Gastroesophageal sphincter (tissue), 4 donors: ENCODE measurements around the gene TTC7B. TPM values are rescaled to one million over a fixed set of nuclear protein-coding genes. Genes with fewer than 3 reads are reported as not detected.

Experiments used
- ATAC-seq: fragments of 150-250 bp; one replicate; pipeline ENCODE4 v1.9.1; 2016; ENCODE audit warnings: mild to moderate bottlenecking, moderate library complexity
- H3K27ac ChIP-seq, 4 donors: fragments of 200-600 bp; sonication (generic) in 3 of 4; 1 replicate in 3 of 4; 2 replicates in 1 of 4; pipeline ENCODE4 v1.5.1; 2016 to 2019
- H3K27me3 ChIP-seq: fragments of 200-600 bp; sonication (generic); one replicate; pipeline ENCODE4 v1.5.1; 2019
- H3K36me3 ChIP-seq, 2 donors: fragments of 200-600 bp; sonication (generic); one replicate each; pipeline ENCODE4 v1.5.1; 2019; ENCODE audit warnings: control low read depth in 1 of 2
- H3K4me1 ChIP-seq, 3 donors: fragments of 200-600 bp; sonication (generic); 1 replicate in 2 of 3; 2 replicates in 1 of 3; pipeline ENCODE4 v1.5.1; 2016 to 2019; ENCODE audit warnings: control low read depth in 2 of 3
- H3K4me3 ChIP-seq, 2 donors: fragments of 200-600 bp; sonication (generic); one replicate each; pipeline ENCODE4 v1.5.1; 2019; ENCODE audit warnings: mild to moderate bottlenecking in 1 of 2, moderate library complexity in 1 of 2
- H3K9me3 ChIP-seq, 3 donors: fragments of 200-600 bp; sonication (generic); one replicate each; pipeline ENCODE4 v1.5.1; 2017 to 2019; ENCODE audit warnings: control low read depth in 2 of 3
- CTCF ChIP-seq, 4 experiments: fragments of 200-600 bp in 2 of 4; fragments of 450-650 bp in 2 of 4; sonication (generic) in 1 of 4; IDR thresholded peaks; one replicate each; pipeline ENCODE4 v1.5.1; 2017 to 2019; ENCODE audit warnings: antibody characterized with exemption in 4 of 4, mild to moderate bottlenecking in 2 of 4, moderate library complexity in 2 of 4
- EP300 ChIP-seq: sonication (generic); formaldehyde crosslinking; IDR thresholded peaks from one replicate; pipeline ENCODE4 v1.6.1; 2017; ENCODE audit warnings: antibody characterized with exemption, mild to moderate bottlenecking
- POLR2A ChIP-seq, 2 donors: fragments of 450-650 bp; IDR thresholded peaks; one replicate each; pipeline ENCODE4 v1.6.1; 2017; ENCODE audit warnings: antibody characterized with exemption in 2 of 2, mild to moderate bottlenecking in 2 of 2, moderate library complexity in 1 of 2
- POLR2AphosphoS5 ChIP-seq: sonication (generic); formaldehyde crosslinking; IDR thresholded peaks from one replicate; pipeline ENCODE4 v1.6.1; 2017; ENCODE audit warnings: antibody characterized with exemption
- WGBS, 2 donors: methylation state at CpG; one replicate each; pipeline ENCODE4 v1.1.5; 2018; ENCODE audit warnings: low coverage in 1 of 2; 5-methylcytosine and 5-hydroxymethylcytosine counted together
- total RNA-seq, 4 donors: library from RNA; depleted of rRNA; stranded (reverse); fragments of >200 nt; gene quantifications; one replicate each; pipeline ENCODE4 v1.1.0, GENCODE V29; 2016

Gene TTC7B
- total RNA-seq, 4 donors from 2014 or later: 59.0 to 170 (median 64.1) TPM

- Histone ChIP-seq H3K9me3 (no peaks in the 10 kb centered on the region), H3K36me3 (no peaks in the 10 kb centered on the region), H3K27ac (peak overlapping the region; percentile 3 to 72 (median 60)), H3K4me1 (peaks cover 0 to 25% (median 3%) of the 10 kb centered on the region in 3 donors), H3K4me3 (no peak overlapping the region), H3K27me3 (no peaks in the 10 kb centered on the region)
- WGBS, 2 donors: 39 to 59% methylated on average over 5 to 8 of the region's 11 CpGs
- no peak for TF ChIP-seq EP300
- no peak for ATAC-seq
Observed at GRCh38 chr14:90599339-90599738, 216.9 kb downstream of the TTC7B start.

GRCh38 chr14:90597961-90598360 lies 218.3 kb downstream of the TTC7B start:
- WGBS, 2 donors: 80 to 100% methylated on average over 1 to 12 of the region's 15 CpGs
- Histone ChIP-seq H3K9me3 (no peaks in the 10 kb centered on the region), H3K4me3 (no peak overlapping the region), H3K36me3 (peaks cover 0 to 8% of the 10 kb centered on the region in 2 donors), H3K27me3 (no peaks in the 10 kb centered on the region), H3K4me1 (peaks cover 0 to 21% (median 3%) of the 10 kb centered on the region in 3 donors), H3K27ac (no peak overlapping the region)
- TF ChIP-seq POLR2A (IDR thresholded peaks at IDR 0.05) (no peak), POLR2AphosphoS5 (no peak), CTCF (IDR thresholded peaks at IDR 0.05) (no peak), EP300 (no peak)
- ATAC-seq: no peak

- Histone ChIP-seq H3K27ac (no peak overlapping the region), H3K4me3 (no peak overlapping the region), H3K4me1 (peaks cover 0 to 17% (median 3%) of the 10 kb centered on the region in 3 donors), H3K27me3 (no peaks in the 10 kb centered on the region), H3K36me3 (peaks cover 0 to 20% of the 10 kb centered on the region in 2 donors), H3K9me3 (no peaks in the 10 kb centered on the region)
- WGBS, 2 donors: 91 to 95% methylated on average over 5 to 8 of the region's 8 CpGs
- TF ChIP-seq CTCF (IDR thresholded peaks at IDR 0.05): no peak
- TF ChIP-seq EP300: no peak
- TF ChIP-seq POLR2A (IDR thresholded peaks at IDR 0.05): no peak
- TF ChIP-seq POLR2AphosphoS5: no peak
- no peak for ATAC-seq
Observed at GRCh38 chr14:90596733-90597132, 219.5 kb downstream of the TTC7B start.

GRCh38 chr14:90593254-90594040 lies 222.8 kb downstream of the TTC7B start:
- no peak overlapping the region for H3K4me3 ChIP-seq
- H3K36me3 ChIP-seq: peaks cover 0 to 45% of the 10 kb centered on the region in 2 donors
- no peak overlapping the region for H3K27ac ChIP-seq
- WGBS, 2 donors: 69 to 95% methylated on average over 2 to 4 of the region's 25 CpGs
- no peaks in the 10 kb centered on the region for H3K4me1 ChIP-seq
- H3K9me3 ChIP-seq: no peaks in the 10 kb centered on the region
- H3K27me3 ChIP-seq: no peaks in the 10 kb centered on the region
- ATAC-seq: no peak
- TF ChIP-seq POLR2A (IDR thresholded peaks at IDR 0.05) (no peak), EP300 (no peak), CTCF (IDR thresholded peaks at IDR 0.05) (no peak), POLR2AphosphoS5 (no peak)

DNA sequence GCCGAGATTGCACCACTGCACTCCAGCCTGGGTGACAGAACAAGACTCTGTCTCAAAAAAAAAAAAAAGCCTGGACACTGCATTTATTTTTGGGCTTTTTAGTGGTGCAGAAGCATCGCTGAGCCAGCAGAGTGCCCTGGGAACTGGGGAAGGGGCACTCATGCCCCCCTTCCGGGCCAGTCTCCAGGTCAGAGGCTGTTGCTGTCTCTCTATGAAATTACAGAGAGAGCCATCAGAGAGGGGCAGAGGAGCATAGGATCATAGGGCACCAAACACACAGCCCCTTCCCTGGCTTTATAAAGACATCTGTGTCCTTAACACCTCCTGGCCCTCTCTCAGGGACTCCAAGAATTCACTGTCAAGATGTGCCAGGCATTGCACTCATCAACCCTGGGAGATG lies 223.6 kb downstream of the TTC7B start:
- Histone ChIP-seq H3K27ac (no peak overlapping the region), H3K27me3 (no peaks in the 10 kb centered on the region), H3K4me3 (no peak overlapping the region), H3K9me3 (no peaks in the 10 kb centered on the region), H3K4me1 (no peaks in the 10 kb centered on the region), H3K36me3 (peaks cover 0 to 53% of the 10 kb centered on the region in 2 donors)
- ATAC-seq: no peak
- TF ChIP-seq POLR2AphosphoS5: no peak
- TF ChIP-seq CTCF (IDR thresholded peaks at IDR 0.05): no peak
- TF ChIP-seq EP300: no peak
- TF ChIP-seq POLR2A (IDR thresholded peaks at IDR 0.05): no peak
- WGBS, 2 donors: 86 to 100% methylated on average over 1 to 2 of the region's 3 CpGs
